PC-3 (cell line): ENCODE results near the gene PACS1. TPM values are rescaled to one million over a fixed set of nuclear protein-coding genes. Genes with fewer than 3 reads are reported as not detected.
A peak's percentile ranks its signal among the peaks of the same experiment; 100 is the strongest.

Experiments used
- ATAC-seq: fragments of 200-7000 bp; cut with Tn5 transposase; 2 replicates; pipeline ENCODE4 v1.9.1; 2020; ENCODE audit warnings: mild to moderate bottlenecking, moderate library complexity
- BruUV-seq: library from RNA; stranded (reverse); fragments of 400-500 nt; replicated peaks from 2 replicates; lab custom pipeline; 2021; lab: Mats Ljungman, UMichigan
- CTCF ChIA-PET: fragments of 300-600 bp; sonication (Branson Sonifier 250); formaldehyde crosslinking; loops from one replicate; lab custom pipeline; 2022; ENCODE audit warnings: antibody characterized with exemption; lab: Charles Lee
- POLR2A ChIA-PET: fragments of 300-600 bp; sonication (Branson Sonifier 250); formaldehyde crosslinking; loops from one replicate; lab custom pipeline; 2022; ENCODE audit warnings: antibody characterized with exemption; ENCODE audit not compliant: unreplicated experiment; lab: Charles Lee
- DNase-seq: peaks from one replicate; pipeline ENCODE4 v3.0.0-alpha.2; 2015
- H2AFZ ChIP-seq: fragments of 300-600 bp; sonication (generic); 2 replicates; pipeline ENCODE4 v1.6.0; 2016; ENCODE audit warnings: antibody characterized with exemption, low read length
- H3F3A ChIP-seq: fragments of 300-600 bp; sonication (generic); one replicate; pipeline ENCODE4 v1.6.0; 2017; ENCODE audit warnings: antibody characterized with exemption, low read length, control low read depth, mild to moderate bottlenecking; ENCODE audit not compliant: unreplicated experiment
- H3K27ac ChIP-seq: fragments of 300-600 bp; sonication (generic); 2 replicates; pipeline ENCODE4 v1.5.1; 2016; ENCODE audit warnings: mild to moderate bottlenecking, low read length
- H3K27me3 ChIP-seq: fragments of 300-600 bp; sonication (generic); 2 replicates; pipeline ENCODE4 v1.6.1; 2016; ENCODE audit warnings: low read length, mixed read lengths
- H3K36me3 ChIP-seq: fragments of 300-600 bp; sonication (generic); 2 replicates; pipeline ENCODE4 v1.6.1; 2016; ENCODE audit warnings: low read depth, mixed run types, low read length, mixed read lengths
- H3K4me1 ChIP-seq: fragments of 300-600 bp; sonication (generic); 2 replicates; pipeline ENCODE4 v1.5.1; 2016; ENCODE audit warnings: low read length; ENCODE audit not compliant: insufficient read depth
- H3K4me2 ChIP-seq: fragments of 300-600 bp; sonication (generic); 2 replicates; pipeline ENCODE4 v1.6.0; 2016; ENCODE audit warnings: low read length
- H3K4me3 ChIP-seq: fragments of 300-600 bp; sonication (generic); 2 replicates; pipeline ENCODE4 v1.5.1; 2016; ENCODE audit warnings: mild to moderate bottlenecking, low read length, mixed read lengths
- H3K79me2 ChIP-seq: fragments of 300-600 bp; sonication (generic); 2 replicates; pipeline ENCODE4 v1.6.1; 2017; ENCODE audit warnings: low read length, mixed read lengths
- H3K9ac ChIP-seq: fragments of 300-600 bp; sonication (generic); 2 replicates; pipeline ENCODE4 v1.6.0; 2016; ENCODE audit warnings: mild to moderate bottlenecking, low read length
- H3K9me2 ChIP-seq: fragments of 300-600 bp; sonication (generic); replicated peaks from 2 replicates; pipeline ENCODE4 v1.6.1; 2016; ENCODE audit warnings: mixed run types, low read length, mixed read lengths
- H3K9me3 ChIP-seq: fragments of 300-600 bp; sonication (generic); 2 replicates; pipeline ENCODE4 v1.6.1; 2016; ENCODE audit warnings: low read length, mixed read lengths
- H4K20me1 ChIP-seq: fragments of 300-600 bp; sonication (generic); 2 replicates; pipeline ENCODE4 v1.6.1; 2016; ENCODE audit warnings: low read length, mixed read lengths
- EZH2 ChIP-seq: fragments of 300-600 bp; sonication (generic); IDR thresholded peaks from one replicate; pipeline ENCODE4 v1.6.1; 2017; ENCODE audit warnings: antibody characterized with exemption, mild to moderate bottlenecking, low read length; ENCODE audit not compliant: unreplicated experiment
- EZH2phosphoT487 ChIP-seq: fragments of 300-600 bp; sonication (generic); IDR thresholded peaks from 2 replicates; pipeline ENCODE4 v1.6.1; 2018; ENCODE audit warnings: mild to moderate bottlenecking, antibody characterized with exemption, low read length, borderline replicate concordance
- intact Hi-C: fragments of 100-400 bp; cut with micrococcal nuclease; formaldehyde crosslinking; loops from 2 replicates; pipeline ENCODE4 v1.9.0; 2023
- total RNA-seq: library from RNA; depleted of rRNA; stranded (reverse); fragments of >200 nt; gene quantifications from 2 replicates; pipeline ENCODE4 v1.2.3, GENCODE V29; 2014
- TF ChIP-seq, protein P1 (sequence below): fragments of 300-600 bp; sonication (generic); conservative IDR thresholded peaks from 2 replicates; pipeline ENCODE4 v1.5.1; 2017; ENCODE audit warnings: antibody characterized with exemption, low read depth, mild to moderate bottlenecking, low read length

The PACS1 gene
- total RNA-seq, 1 experiment from 2014 or later = 28.7 TPM

DNA sequence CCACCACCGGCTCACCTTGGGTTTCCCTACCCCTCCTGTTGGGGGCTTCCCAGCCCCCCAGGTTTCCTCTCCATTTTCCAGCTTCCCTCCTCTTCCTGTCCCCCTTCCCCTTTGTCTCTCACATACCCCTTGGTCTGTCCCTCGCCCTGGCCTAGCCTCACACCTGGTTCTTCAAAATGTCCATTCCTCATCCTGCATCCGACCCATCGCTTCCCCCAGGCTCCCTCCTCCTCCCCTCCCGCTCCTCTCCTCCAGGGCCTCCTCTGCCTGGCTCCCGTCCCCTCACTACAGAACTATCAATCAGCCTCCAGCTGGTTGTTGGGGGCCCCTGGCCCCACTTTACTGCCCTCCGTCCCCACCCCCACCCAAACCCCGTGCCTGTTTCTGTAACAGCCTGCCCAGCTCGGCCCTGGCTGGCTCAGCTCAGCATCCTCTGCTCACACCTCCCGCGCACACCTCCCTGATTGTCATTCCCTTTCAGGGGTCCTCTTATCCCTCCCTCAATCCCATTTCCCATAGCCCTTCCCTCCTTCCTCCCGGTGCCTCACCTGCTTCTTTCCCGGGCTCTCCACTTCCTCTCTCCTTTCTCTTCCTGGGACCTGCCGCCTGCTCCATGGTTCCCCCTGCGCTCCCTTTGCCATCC lies 209.1 kb downstream of the PACS1 start:
- ATAC-seq (no peak), DNase-seq (no peak)
- H3K4me3 ChIP-seq = no peak overlapping the region
- H3K9me3 ChIP-seq = no peaks in the 10 kb centered on the region
- H2AFZ ChIP-seq = no peak overlapping the region
- no peaks in the 10 kb centered on the region for H3K27me3 ChIP-seq
- peaks cover 14% of the 10 kb centered on the region; the same call in 1 of the 2 replicates for H3K36me3 ChIP-seq
- no peaks in the 10 kb centered on the region for H3K9me2 ChIP-seq
- no peaks in the 10 kb centered on the region for H3F3A ChIP-seq
- POLR2A ChIA-PET = interaction anchor here (0.6 kb wide), 1 partner anchor 9 kb away, joined by 13 read pairs; no protein-coding TSS in a partner anchor
- no peaks in the 10 kb centered on the region for H3K79me2 ChIP-seq
- no peak for TF ChIP-seq EZH2
- TF ChIP-seq, protein P1, sequence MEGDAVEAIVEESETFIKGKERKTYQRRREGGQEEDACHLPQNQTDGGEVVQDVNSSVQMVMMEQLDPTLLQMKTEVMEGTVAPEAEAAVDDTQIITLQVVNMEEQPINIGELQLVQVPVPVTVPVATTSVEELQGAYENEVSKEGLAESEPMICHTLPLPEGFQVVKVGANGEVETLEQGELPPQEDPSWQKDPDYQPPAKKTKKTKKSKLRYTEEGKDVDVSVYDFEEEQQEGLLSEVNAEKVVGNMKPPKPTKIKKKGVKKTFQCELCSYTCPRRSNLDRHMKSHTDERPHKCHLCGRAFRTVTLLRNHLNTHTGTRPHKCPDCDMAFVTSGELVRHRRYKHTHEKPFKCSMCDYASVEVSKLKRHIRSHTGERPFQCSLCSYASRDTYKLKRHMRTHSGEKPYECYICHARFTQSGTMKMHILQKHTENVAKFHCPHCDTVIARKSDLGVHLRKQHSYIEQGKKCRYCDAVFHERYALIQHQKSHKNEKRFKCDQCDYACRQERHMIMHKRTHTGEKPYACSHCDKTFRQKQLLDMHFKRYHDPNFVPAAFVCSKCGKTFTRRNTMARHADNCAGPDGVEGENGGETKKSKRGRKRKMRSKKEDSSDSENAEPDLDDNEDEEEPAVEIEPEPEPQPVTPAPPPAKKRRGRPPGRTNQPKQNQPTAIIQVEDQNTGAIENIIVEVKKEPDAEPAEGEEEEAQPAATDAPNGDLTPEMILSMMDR = no peak
- TF ChIP-seq EZH2phosphoT487 = no peak
- H3K4me1 ChIP-seq = peaks cover 9% of the 10 kb centered on the region; the same call in 1 of the 2 replicates
- no peak overlapping the region for H3K9ac ChIP-seq
- H3K4me2 ChIP-seq = no peak overlapping the region
- H4K20me1 ChIP-seq = no peaks in the 10 kb centered on the region
- CTCF ChIA-PET = no interaction called here
- no peak overlapping the region for H3K27ac ChIP-seq
- no TSS peak for BruUV-seq
- intact Hi-C loops = no loop called here

DNA sequence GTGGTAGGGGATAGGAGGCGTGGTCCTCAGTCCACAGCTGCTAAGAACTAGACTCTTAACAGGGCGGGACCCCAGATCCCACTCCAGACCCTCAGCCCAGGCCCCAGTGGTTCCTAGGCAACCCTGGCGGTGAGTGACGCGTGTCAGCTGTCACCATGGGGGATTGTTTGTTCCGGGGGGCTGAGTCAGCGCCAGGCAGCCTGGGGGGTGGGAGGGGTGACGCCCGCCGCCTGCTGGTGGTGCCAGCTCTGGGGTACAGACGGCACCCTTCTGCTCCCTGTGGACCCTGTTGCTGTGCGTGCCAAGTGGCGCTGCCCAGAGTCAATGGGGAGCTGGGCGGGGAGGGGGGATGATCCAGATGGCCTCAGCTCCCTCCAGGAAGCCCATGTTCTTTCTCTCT lies 210.4 kb downstream of the PACS1 start:
- TF ChIP-seq EZH2phosphoT487 = no peak
- TF ChIP-seq, protein P1 = peak; percentile 24; the same call in 1 of the 2 replicates
- H3K4me3 ChIP-seq = no peak overlapping the region
- ChIA-PET POLR2A (interaction anchor here (0.6 kb wide), 1 partner anchor 87 kb away, joined by 4 read pairs; no protein-coding TSS in a partner anchor), CTCF (no interaction called here)
- intact Hi-C loops = no loop called here
- ATAC-seq (no peak), DNase-seq (peak; percentile 28)
- no peak overlapping the region for H3K9ac ChIP-seq
- peaks cover 9% of the 10 kb centered on the region; the same call in 1 of the 2 replicates for H3K36me3 ChIP-seq
- peaks cover 9% of the 10 kb centered on the region; the same call in 1 of the 2 replicates for H3K4me1 ChIP-seq
- H2AFZ ChIP-seq = no peak overlapping the region
- H3K4me2 ChIP-seq = no peak overlapping the region
- H3K79me2 ChIP-seq = no peaks in the 10 kb centered on the region
- no TSS peak for BruUV-seq
- H3K9me2 ChIP-seq = no peaks in the 10 kb centered on the region
- H3K9me3 ChIP-seq = no peaks in the 10 kb centered on the region
- no peaks in the 10 kb centered on the region for H3F3A ChIP-seq
- H3K27me3 ChIP-seq = no peaks in the 10 kb centered on the region
- no peak overlapping the region for H3K27ac ChIP-seq
- no peaks in the 10 kb centered on the region for H4K20me1 ChIP-seq

DNA sequence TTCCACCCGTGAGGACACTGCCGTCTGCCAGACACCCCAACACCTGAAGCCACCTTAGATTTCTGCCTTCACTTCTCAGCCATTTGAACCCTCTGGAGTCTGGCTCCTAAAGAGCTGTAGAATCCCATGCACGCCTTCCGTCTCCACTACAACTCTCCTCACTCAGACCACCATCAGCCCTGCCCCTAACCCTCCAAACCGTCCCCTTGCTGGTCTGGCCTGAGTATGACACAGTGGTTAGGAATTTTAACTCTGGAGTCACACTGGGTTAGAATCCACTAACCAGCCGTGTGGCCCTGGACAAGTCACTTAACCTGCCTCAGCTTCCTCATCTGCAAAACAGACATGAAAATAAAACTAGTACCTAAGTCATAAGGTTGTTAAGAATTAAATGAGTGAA lies 210.9 kb downstream of the PACS1 start:
- no TSS peak for BruUV-seq
- no peak overlapping the region for H3K27ac ChIP-seq
- H3K9me2 ChIP-seq = no peaks in the 10 kb centered on the region
- CTCF ChIA-PET = no interaction called here
- intact Hi-C loops = no loop called here
- H3K9ac ChIP-seq = no peak overlapping the region
- no peak overlapping the region for H3K4me3 ChIP-seq
- ATAC-seq (no peak), DNase-seq (peak; percentile 37)
- H2AFZ ChIP-seq = no peak overlapping the region
- H3K79me2 ChIP-seq = no peaks in the 10 kb centered on the region; the same call in 1 of the 2 replicates
- peaks cover 9% of the 10 kb centered on the region; the same call in 1 of the 2 replicates for H3K4me1 ChIP-seq
- H3F3A ChIP-seq = no peaks in the 10 kb centered on the region
- TF ChIP-seq EZH2phosphoT487 = no peak
- no peak for TF ChIP-seq EZH2
- TF ChIP-seq, protein P1 = no peak
- H4K20me1 ChIP-seq = no peaks in the 10 kb centered on the region
- H3K36me3 ChIP-seq = peaks cover 4% of the 10 kb centered on the region; the same call in 1 of the 2 replicates
- no peaks in the 10 kb centered on the region for H3K27me3 ChIP-seq
- no peaks in the 10 kb centered on the region for H3K9me3 ChIP-seq
- H3K4me2 ChIP-seq = no peak overlapping the region
- POLR2A ChIA-PET = interaction anchor here (0.7 kb wide), 1 partner anchor 9 kb away, joined by 4 read pairs; no protein-coding TSS in a partner anchor
